Measurements from ENCODE around the gene GRM3.
"Not testable (repeated sequence)": the region's sequence is repeated elsewhere in the genome, so short reads cannot be mapped to it uniquely, and the experiment has no call there.

GRM3 gene

GRCh38 chr7:86643561-86644281 is at the start of gene GRM3:
TSS of gene GRM3 (plus strand) at chr7:86643909. CDS start at chr7:86765146, 121,237 bp downstream.
- no peak for FAIRE-seq

GRCh38 chr7:86598311-86598710 is 45.4 kb upstream of the GRM3 start:
- FAIRE-seq = no peak

GRCh38 chr7:86598721-86599120 is 45.0 kb upstream of the GRM3 start:
- FAIRE-seq = no peak

GRCh38 chr7:86600506-86601290 is 43.0 kb upstream of the GRM3 start:
- FAIRE-seq = no peak

- not testable (repeated sequence) for FAIRE-seq
Measured at GRCh38 chr7:86615711-86616110, 28.0 kb upstream of the GRM3 start.

- no peak for FAIRE-seq
Measured at GRCh38 chr7:86644282-86645224, 844 bp downstream of the GRM3 start.

- no peak for FAIRE-seq
Measured at GRCh38 chr7:86645225-86645608, 1.5 kb downstream of the GRM3 start.

GRCh38 chr7:86645676-86646276 is 2.1 kb downstream of the GRM3 start:
- FAIRE-seq = no peak

GRCh38 chr7:86647385-86648094 is 3.8 kb downstream of the GRM3 start:
- FAIRE-seq = no peak

- no peak for FAIRE-seq
Measured at GRCh38 chr7:86648169-86648568, 4.5 kb downstream of the GRM3 start.

- no peak for FAIRE-seq
Measured at GRCh38 chr7:86653919-86654659, 10.4 kb downstream of the GRM3 start.

- FAIRE-seq = no peak
Measured at GRCh38 chr7:86657948-86658347, 14.2 kb downstream of the GRM3 start.

GRCh38 chr7:86660950-86661462 is 17.3 kb downstream of the GRM3 start:
- no peak for FAIRE-seq

GRCh38 chr7:86664486-86664885 is 20.8 kb downstream of the GRM3 start:
- no peak for FAIRE-seq

GRCh38 chr7:86664991-86665390 is 21.3 kb downstream of the GRM3 start:
- no peak for FAIRE-seq

GRCh38 chr7:86665669-86666068 is 22.0 kb downstream of the GRM3 start:
- no peak for FAIRE-seq

- no peak for FAIRE-seq
Measured at GRCh38 chr7:86667732-86668131, 24.0 kb downstream of the GRM3 start.

- no peak for FAIRE-seq
Measured at GRCh38 chr7:86668315-86668714, 24.6 kb downstream of the GRM3 start.

GRCh38 chr7:86687831-86688230 is 44.1 kb downstream of the GRM3 start:
- no peak for FAIRE-seq

GRCh38 chr7:86689363-86689762 is 45.7 kb downstream of the GRM3 start:
- no peak for FAIRE-seq

GRCh38 chr7:86692755-86693154 is 49.0 kb downstream of the GRM3 start:
- no peak for FAIRE-seq
